HG02610 (cell line): ENCODE data around the gene RELT.
A peak's percentile ranks its signal among the peaks of the same experiment; 100 is the strongest.

ENCODE experiments used
- ATAC-seq: cut with Tn5 transposase; IDR thresholded peaks from one replicate; pipeline ENCODE4 v1.9.1; 2021; ENCODE audit warnings: mild to moderate bottlenecking, moderate library complexity; ENCODE audit not compliant: unreplicated experiment

RELT gene

DNA sequence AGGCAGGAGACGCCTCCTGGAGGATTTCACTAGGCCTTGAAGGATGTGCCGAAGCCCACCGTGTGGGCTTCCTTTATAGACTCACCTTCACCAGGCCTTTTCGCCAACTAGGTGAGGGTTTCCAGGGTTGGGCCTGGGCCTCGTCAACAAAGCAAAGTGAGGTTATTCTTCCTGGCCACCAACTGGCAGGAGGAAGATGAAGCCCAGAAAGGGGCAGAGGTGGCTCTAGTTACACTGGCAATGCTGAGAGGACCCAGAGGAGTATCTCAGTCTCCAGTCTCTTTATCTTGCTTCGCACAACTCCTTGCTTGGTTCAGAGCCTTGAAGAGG, 404 bp upstream of the RELT start:
- ATAC-seq, result no peak

DNA sequence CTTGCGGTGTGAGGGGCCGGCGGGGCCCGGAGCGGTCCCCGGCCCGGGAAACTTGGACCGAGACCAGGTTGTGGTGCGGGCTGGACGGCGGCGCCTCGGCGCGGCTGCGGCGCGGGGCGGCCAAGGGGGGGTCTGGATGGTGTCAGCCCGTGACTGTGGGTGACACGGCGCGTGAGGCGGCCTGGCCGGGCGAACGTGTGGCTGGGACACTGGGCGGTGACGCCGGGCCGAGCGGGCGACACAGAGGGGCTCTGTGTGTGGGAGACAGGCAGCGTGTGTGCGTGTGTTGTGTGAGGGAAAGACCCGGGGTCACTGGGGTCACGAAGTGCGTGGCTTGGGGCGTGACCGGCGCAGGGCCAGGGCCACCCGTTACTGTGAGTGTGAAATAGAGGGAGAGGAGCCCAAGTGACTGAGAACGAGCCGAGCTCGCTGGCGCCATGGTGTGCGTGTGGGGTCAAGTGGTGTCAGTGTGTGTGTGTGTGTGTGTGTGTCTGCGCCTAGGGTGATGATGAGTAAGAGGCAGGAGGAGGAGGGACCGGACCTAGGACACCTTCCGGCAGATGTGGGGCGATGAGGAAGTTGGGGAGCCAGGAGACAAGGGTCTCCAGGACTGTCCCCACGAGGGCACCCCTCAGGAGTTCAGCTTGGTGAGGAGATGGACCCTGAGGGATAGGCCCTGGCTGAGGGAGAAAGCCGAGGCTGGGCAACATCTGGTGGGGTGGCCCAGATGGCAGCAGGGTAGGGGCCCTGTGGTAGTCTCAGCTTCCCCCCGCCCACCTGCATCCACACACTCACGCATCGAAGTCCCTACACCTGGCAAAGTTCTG, 817 bp downstream of the RELT start:
- peak; percentile 11 for ATAC-seq

DNA sequence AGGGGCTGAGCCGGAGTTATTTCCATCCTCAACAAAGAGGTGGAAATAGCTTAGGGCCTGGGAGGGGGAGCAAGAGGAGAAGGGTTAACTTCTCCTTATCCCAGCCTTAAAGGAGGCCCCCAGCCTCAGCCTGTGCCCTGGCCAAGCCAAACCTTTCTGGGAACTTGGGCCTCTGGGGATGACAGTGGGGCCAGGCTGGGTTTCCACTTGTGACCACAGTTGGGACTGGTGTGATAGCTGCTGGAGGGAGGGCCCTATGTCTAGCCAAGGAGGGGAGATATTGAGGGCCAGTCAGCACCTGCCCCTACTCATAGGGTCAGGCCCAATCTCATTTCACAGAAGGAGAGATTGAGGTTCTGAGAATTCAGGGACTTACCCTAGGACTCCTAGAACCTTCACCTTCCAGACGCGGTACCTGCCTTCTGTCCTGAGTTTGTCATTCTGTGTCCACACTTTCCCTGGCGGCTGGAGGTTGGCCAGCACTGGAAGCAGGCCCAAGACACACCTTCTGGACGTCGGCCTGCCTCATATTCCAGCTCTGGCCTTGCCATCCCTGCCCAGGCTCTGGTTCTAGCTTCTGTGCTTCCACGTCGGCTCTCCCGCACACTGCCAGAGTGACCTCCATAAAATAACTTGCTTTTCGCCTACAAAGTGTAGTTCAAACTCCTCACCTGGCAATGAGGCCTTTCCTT, 3.1 kb downstream of the RELT start:
- ATAC-seq, result no peak

DNA sequence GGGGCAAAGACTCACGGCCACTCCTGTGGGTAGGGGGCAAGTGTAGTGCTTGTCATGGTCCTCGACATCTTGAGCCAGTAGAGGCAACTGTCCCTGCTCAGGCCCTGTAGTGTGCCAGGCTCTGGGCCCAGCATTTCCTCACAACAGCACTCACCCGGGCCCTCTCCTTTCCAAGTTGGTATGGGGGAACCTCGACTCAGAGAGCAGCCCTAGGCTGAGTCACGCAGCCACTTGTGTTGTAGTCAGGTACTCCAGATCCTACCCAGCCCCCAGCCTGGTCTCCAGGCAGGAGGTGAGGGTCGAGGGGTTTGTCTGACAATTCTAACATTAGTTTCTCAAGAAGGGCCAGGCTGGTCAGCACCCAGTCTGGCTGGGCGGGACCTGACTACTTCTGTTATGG, 4.1 kb downstream of the RELT start:
- no peak for ATAC-seq

DNA sequence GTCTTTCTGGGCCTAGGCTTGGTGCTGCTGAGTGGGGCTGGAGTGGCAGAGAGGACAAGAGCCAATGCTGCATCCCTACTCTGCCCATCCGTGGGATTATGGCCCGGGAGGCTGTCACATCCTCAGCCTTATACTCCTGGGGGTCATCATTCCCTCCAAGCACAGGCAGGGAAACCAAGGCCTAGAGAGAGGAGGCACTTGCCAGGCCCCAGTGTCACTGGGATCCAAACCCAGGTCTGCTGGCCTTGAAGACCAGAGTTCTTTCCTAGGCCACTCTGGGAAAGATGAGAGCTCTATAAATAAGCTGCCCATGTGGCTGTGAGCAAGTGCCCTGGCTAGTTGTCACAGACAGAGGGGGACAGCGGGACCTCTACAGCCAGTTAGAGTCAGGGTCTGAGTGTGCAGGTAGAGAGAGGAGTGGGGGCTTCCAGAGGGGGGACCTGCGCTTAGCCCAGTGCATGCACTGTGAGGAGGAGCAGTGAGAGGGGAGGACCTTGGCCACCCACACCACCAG, 4.8 kb downstream of the RELT start:
- ATAC-seq, result no peak

DNA sequence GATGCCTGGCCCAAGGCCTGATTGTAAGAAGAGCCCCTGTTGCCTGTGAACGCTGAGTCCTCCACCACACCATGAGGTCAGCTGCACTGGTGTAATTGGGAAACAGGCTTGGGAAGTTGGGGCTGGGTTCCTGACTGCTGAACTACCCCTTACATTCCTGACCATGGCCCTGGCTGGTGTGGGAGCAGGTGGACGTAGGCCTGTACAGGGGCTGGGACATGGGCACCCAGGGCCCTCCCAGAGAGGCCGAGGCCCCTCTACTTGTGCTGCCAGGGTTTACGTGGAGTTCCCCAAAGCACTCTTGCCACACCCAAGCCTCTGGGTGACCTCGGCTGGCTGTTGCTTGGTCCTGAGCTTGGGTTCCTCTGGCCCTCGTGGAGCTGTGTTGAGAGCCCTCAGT, 5.4 kb downstream of the RELT start:
- no peak for ATAC-seq

DNA sequence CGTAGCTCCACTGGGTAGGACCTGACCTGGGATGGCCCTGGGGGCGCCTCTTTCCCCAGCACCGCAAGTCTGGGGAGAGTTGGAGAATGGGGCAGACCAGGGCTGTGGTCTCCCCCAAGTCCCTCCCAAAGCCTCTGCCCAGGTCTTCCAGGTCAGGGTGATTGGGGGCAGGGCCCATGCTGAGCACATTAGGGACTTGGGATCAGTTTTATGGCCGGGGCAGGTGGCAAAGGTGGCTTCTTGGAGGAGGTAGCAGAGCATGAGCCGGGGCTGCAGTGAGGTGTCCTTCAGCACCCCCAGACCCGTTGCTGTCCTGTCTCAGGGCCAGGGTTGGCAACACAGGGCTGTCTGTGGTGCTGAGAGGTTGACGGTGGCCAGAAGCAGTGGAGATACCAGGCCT, 6.0 kb downstream of the RELT start:
- no peak for ATAC-seq

DNA sequence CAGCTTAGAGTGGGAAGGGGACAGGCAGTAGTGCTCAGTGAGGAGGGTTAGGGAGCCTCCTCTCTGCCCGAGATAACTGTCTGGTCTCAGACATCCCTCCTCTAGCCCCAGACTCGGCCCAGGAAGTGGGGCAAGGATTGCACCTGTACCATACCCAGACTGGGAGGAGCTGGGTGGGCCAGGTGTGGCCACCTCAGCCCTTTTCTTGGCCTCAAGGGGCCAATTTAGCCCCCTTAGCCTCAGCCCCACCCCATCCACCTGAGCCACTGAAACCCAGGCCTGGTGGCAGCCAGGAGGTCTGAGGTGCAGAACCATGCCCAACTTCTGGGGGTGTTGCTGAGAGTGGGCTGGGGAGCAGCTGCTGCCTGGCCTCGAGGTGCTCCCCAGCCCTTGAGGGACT, 6.5 kb downstream of the RELT start:
- no peak for ATAC-seq

DNA sequence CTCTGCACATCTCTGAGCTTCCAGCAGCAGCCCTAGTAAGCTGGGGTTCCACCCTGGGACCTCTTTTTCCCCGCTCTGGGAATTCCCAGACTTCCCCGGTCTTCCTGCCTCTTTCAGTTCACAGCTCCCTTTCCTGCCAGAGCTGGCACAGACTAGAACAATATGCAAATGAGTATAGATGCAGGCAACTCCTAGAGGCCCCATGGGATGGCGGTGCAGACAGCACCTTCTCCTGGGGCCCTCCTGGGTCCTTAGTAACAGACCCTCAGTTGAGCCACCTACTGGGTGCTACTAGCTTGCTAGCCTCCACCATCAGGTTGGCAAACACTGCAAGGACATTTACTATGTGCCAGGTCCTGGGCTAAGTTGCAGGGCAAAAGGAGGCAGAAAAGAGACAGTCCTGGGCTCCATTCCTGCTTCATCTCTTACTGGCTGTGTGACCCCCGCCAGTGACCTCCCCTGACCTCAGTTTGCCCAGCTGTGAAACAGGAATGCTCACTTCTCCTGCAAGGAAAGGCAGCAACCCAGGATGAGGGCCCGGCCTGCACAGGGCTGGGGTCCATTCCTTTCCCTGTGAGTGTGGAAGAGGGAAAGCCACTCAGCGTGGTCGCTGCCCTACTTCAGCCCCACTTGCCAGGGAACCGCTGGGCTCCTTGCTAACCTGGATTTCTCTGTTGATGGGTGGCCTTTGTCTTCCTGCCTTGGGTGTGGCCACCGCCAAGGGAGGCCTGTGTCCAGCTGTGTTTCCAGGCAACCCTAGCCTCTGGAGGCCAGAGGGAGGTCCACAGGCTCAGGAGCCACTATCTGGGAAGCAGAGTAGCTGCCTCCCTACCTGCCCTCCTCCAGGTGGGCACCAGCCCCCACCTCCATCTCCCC, 7.3 kb downstream of the RELT start:
- no peak for ATAC-seq

DNA sequence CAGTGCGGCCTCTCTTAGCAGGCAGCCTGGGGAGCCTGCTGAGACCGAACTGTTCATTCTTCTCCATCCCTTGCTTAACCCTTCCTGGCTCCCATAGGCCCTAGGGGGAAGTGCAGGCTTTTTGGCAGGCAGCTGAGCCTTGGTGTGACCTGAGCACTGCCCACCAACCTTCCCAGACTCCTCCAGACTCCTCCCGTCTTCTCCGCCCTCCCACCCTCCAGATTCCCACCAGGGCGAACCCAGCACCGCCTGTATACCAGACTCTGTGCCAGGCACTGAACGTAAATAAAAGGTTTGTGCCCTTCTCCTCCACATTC, 7.9 kb downstream of the RELT start:
- no peak for ATAC-seq

DNA sequence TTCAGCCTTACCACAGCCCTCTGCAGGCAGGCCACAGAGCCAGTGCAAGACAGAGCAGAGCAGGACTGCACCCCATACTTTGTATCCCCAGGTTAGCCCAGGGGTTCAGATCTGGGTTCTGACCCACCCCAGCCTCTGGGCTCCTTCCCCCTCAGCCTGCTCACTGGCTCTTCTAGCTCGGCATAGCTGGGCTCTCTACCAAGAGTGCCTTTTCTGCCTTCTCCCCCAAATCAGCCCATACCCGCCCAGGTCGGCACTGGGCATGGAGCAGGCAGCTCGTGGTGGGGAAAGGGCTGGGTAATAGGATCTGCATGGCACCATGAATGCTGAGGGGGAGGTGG, 8.3 kb downstream of the RELT start:
- no peak for ATAC-seq

DNA sequence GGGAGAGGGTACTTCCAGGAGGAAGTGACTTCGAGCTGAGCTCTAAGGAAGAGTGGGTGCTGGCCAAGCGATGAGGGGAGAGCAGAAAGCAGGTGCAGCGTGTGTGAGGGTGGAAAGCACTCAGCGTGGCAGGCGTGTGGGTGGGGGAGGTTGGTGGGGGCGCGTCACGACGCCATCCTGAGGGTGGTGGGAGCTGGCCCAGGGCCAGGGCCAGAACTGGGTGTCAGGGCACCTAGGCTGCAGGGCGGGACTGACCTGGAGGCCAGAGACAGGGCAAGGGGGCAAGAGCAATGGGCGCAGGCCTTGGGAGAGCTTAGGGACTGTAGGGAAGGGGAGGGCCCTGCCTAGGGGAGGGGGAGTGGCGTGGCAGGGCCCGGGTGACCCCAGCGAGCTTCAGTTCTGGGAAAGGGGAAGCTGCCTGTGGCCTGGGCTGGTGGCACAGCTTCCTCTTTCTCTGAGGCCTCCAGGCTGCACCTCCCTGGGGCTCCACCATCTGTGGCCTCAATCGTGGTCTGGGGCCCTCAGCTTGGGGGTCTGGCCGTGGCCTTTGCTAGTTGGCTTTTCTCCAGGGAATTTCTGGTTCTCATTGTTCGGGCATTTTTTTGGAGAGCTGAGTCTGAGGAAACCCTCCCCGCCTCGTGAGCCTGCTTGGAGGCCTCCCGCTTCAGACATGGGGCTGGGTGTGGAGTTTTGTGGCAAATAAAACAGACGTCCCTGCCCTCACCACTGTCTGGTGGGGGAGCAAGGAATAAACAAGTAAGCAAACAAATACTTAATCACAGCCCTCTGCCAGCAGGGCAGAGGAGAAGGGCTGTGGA, 8.9 kb downstream of the RELT start:
- peak; percentile 46 for ATAC-seq

DNA sequence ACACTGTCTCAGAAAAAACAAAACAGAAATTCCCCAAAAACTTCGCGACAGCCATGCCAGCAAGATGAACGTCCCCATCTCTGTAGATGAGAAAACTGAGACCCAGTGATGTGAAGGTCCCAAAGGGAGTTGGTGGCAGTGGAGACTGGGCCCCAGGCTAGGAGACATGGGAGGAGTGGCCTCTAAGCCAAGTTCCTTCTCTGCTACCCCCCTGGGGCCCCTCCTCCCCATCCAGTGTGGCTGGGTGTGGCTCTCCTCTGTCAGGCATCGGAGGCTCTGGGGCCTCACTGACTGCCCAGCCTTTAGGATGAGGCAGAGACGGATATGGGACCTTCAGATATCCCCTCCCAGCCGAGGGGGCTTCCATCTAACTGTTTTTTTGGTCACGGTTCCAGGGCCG, 9.8 kb downstream of the RELT start:
- ATAC-seq, result peak; percentile 27

DNA sequence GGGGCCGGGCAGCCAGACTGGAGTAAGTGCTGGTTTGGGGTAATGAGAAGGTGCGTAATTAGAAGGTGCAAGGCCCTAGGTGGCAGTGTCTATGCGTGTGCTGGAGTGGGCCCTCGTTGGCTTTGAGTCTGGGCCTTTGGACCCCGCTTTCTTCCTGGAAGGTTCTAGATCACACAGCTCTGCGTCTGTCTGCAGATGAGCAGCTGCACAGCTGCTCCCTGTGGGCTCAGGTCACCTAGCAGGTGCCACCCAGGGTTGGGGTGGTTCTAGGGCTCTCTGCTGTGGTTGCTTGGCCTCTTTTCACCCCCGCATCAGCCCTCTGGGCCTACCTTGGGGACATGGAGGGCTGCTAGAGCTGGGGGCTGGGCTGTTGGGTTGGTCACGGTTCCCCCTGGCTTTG, 10.3 kb downstream of the RELT start:
- ATAC-seq, result no peak

DNA sequence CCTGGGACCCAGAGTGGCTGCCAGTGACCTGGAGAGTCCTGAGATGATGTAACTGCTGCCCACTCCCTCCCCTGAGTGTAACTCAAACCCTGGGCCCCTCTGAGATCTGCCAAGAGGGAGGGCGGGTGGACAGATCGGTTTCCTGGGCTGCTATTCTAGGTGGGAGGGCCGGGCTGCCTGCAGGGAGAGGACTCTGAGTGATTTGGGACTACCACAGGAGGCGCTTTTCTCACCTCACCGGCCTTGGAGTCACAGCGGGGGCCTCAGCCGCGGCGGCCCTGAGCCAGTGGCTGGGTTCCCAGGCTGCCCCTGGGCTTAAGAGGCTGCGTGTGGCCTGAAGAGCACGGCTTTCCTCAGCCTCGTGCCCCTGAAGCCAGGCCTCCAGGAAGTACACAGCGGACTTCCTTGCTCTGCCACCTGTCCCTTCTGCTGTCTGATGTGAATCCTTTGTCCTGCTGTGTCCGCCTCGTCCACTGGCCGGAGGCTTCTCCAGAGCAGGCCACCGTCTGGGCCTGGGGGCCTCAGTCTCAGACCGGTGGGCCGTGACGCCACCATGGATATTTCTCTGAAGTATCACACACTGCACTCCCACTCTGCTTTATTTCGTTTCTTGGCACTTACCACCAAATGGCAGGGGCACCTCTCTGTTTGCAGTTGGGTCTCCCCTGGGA, 11.5 kb downstream of the RELT start:
- no peak for ATAC-seq

DNA sequence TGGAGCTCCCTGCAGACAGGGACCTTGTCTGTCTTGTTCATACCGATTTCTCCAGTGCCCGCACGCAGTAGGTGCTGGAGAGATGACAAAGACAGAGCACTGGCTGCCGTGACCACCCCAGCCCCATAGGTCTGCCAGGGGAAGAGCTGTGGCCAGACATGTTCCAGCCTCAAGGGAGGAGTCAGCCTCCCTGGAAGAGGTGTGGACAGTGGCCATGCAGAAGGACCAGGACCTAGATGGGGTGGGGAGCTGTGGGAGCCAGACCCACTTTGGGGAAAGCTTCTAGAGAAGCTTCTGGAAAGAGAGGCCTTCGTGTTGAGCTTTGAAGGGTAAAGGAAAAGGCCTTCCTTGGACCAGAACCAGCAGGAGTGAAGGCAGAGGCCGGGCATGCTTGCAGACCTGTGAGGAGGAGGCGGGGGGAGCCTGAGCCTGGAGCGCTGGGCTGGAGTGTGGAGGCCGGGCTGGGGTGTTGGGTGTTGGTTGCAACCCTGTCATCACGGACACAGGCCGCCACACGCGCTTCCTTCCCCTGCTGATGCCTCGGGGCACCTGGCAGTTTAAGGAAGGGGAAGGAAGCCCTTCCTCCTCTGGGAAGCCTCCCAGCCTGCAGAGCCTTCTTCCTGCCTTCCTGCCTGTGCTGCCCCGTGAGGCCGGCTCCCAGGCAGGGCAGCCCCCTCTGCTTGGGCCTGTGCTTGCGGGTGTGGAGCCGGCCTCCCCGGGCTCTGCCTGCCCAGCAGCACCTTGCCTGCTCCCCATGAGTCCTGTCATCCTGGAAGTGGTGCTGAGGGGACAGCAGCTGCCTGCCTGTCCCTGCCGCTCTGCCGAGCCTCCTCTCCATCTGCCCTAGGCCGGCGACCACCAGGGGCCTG, 12.3 kb downstream of the RELT start:
- ATAC-seq, result no peak

DNA sequence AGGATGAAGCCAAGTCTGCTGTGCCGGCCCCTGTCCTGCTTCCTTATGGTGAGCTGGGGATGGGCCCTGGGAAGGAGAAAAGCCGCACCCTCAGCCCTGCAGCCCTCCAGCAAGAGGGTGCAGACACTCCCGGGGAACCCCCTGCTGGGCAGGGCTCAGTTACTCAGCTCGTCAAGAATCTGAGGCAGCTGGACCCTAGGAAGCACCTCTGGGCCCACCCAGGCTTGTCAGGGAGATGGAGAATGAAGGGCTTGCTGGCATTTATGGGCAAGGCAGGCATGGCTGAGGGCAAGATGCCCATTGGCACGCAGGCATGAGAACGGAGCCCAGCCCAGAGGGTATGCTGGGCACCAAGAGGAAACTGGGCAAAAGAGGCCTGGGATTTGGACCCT, 12.9 kb downstream of the RELT start:
- ATAC-seq, result no peak

DNA sequence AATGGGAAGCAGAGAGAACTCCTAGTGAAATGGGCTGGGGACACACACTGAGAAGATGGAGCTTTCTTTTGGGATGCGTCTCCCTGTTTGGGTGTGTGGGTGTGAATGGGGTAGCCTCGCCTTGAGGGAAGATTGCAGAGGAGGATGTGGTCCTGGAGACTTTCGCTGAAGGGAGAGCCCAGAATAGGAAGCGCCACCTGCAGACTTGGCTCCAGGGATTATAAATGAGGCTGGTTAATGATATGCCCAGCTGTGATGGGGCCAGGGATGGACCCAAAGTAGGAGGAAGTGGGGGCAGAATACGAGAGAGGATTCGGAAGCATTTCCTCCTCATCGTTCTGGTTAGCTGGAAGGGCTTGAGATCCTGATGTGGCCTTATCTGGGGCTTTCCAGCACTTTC, 13.7 kb downstream of the RELT start:
- ATAC-seq, result no peak
